HCT116 (cell line): ENCODE data around the gene PLK1. TPM values are rescaled to one million over a fixed set of nuclear protein-coding genes. Genes with fewer than 3 reads are reported as not detected.
A peak's percentile ranks its signal among the peaks of the same experiment; 100 is the strongest.

Experiments used
- ATAC-seq: fragments of 200-7000 bp; cut with Tn5 transposase; 2 replicates; pipeline ENCODE4 v1.9.1; 2020; ENCODE audit warnings: mild to moderate bottlenecking, moderate library complexity
- BruUV-seq: library from RNA; stranded (reverse); fragments of 400-500 nt; replicated peaks from 2 replicates; lab custom pipeline; 2021; lab: Mats Ljungman, UMichigan
- CTCF ChIA-PET: fragments of 300-600 bp; sonication (Branson Sonifier 250); formaldehyde crosslinking; loops from one replicate; lab custom pipeline; 2021; ENCODE audit warnings: antibody characterized with exemption; lab: Charles Lee
- POLR2A ChIA-PET: fragments of 300-600, 350-600 bp; sonication (Branson Sonifier 250); formaldehyde crosslinking; loops from one replicate; lab custom pipeline; 2021; ENCODE audit warnings: antibody characterized with exemption; lab: Charles Lee
- RAD21 ChIA-PET, 2 experiments: fragments of 300-600 bp; sonication (Branson Sonifier 250); formaldehyde crosslinking; loops; one replicate each; lab custom pipeline; 2023; ENCODE audit warnings: low total read pairs in 2 of 2; ENCODE audit not compliant: uncharacterized antibody in 2 of 2, unreplicated experiment in 2 of 2, low non-redundant PET in 1 of 2; lab: Charles Lee
- DNase-seq: peaks from one replicate; pipeline ENCODE4 v3.0.0-alpha.2; 2010; ENCODE audit warnings: low read depth, low spot score
- H2AFZ ChIP-seq: fragments of 200-600 bp; shearing (Covaris generic), sonication (generic); 2 replicates; pipeline ENCODE4 v1.6.1; 2017; ENCODE audit warnings: low read depth, mixed run types, mixed read lengths, antibody characterized with exemption, low read length; ENCODE audit not compliant: poor library complexity, severe bottlenecking
- H3K27ac ChIP-seq: 2 replicates; pipeline ENCODE4 v1.5.1; 2012; ENCODE audit warnings: low read depth, low read length
- H3K27me3 ChIP-seq: fragments of 200-600 bp; sonication (generic); 2 replicates; pipeline ENCODE4 v1.6.1; 2016; ENCODE audit warnings: mixed run types, low read length, mixed read lengths; ENCODE audit not compliant: insufficient read depth
- H3K36me3 ChIP-seq, 2 experiments: fragments of 200-500 bp in 1 of 2; fragments of 200-600 bp in 1 of 2; sonication (Bioruptor generic) in 1 of 2; sonication (generic) in 1 of 2; 2 replicates each; pipeline versions ENCODE4 v1.5.1 to v1.6.1; 2014 to 2016; ENCODE audit warnings: low read length in 2 of 2, inconsistent platforms in 1 of 2, mixed read lengths in 1 of 2, mixed run types in 1 of 2; ENCODE audit not compliant: insufficient read depth in 2 of 2, control insufficient read depth in 1 of 2
- H3K4me1 ChIP-seq, 2 experiments: fragments of 200-600 bp in 1 of 2; sonication (generic) in 1 of 2; 2 replicates each; pipeline versions ENCODE4 v1.5.1 to v1.6.1; 2012 to 2017; ENCODE audit warnings: low read length in 2 of 2, inconsistent platforms in 1 of 2, mild to moderate bottlenecking in 1 of 2, mixed read lengths in 1 of 2, mixed run types in 1 of 2, moderate library complexity in 1 of 2; ENCODE audit not compliant: insufficient read depth in 2 of 2, control insufficient read depth in 1 of 2
- H3K4me2 ChIP-seq: fragments of 200-600 bp; sonication (generic); 2 replicates; pipeline ENCODE4 v1.6.1; 2017; ENCODE audit warnings: mixed run types, low read length, mixed read lengths
- H3K4me3 ChIP-seq, 2 experiments: fragments of 200-600 bp in 1 of 2; sonication (generic) in 1 of 2; replicated peaks in 1 of 2; 2 replicates each; pipeline ENCODE4 v1.5.1; 2011 to 2016; ENCODE audit warnings: low read length in 2 of 2, control low read depth in 1 of 2, low read depth in 1 of 2, mild to moderate bottlenecking in 1 of 2, mixed read lengths in 1 of 2, mixed run types in 1 of 2
- H3K79me2 ChIP-seq: fragments of 200-600 bp; sonication (generic); 2 replicates; pipeline ENCODE4 v1.6.1; 2017; ENCODE audit warnings: mild to moderate bottlenecking, mixed run types, low read length, moderate library complexity, mixed read lengths; ENCODE audit not compliant: insufficient read depth
- H3K9ac ChIP-seq: fragments of 200-600 bp; sonication (generic); 2 replicates; pipeline ENCODE4 v1.6.1; 2016; ENCODE audit warnings: low read length, mixed read lengths
- H3K9me2 ChIP-seq: fragments of 200-600 bp; sonication (generic), shearing (Covaris generic); 2 replicates; pipeline ENCODE4 v1.6.1; 2017; ENCODE audit warnings: mixed run types, mild to moderate bottlenecking, moderate library complexity; ENCODE audit not compliant: insufficient read depth
- H3K9me3 ChIP-seq, 2 experiments: fragments of 200-500 bp in 1 of 2; fragments of 200-600 bp in 1 of 2; sonication (Bioruptor generic) in 1 of 2; sonication (generic) in 1 of 2; 2 replicates each; pipeline ENCODE4 v1.6.1; 2014 to 2017; ENCODE audit warnings: low read length in 2 of 2, mixed read lengths in 2 of 2, inconsistent platforms in 1 of 2, low read depth in 1 of 2, mild to moderate bottlenecking in 1 of 2, mixed run types in 1 of 2, moderate library complexity in 1 of 2; ENCODE audit not compliant: control insufficient read depth in 1 of 2, insufficient read depth in 1 of 2
- H4K20me1 ChIP-seq: fragments of 200-600 bp; sonication (generic), shearing (Covaris generic); 2 replicates; pipeline ENCODE4 v1.6.1; 2017; ENCODE audit warnings: mixed run types, mild to moderate bottlenecking, moderate library complexity; ENCODE audit not compliant: insufficient read depth
- EGR1 ChIP-seq: IDR thresholded peaks from 2 replicates; pipeline ENCODE4 v1.6.1; 2012; ENCODE audit warnings: low read depth
- ELF1 ChIP-seq: IDR thresholded peaks from 2 replicates; pipeline ENCODE4 v1.6.1; 2012; ENCODE audit warnings: low read depth, borderline replicate concordance
- POLR2A ChIP-seq: IDR thresholded peaks from 2 replicates; pipeline ENCODE4 v1.7.0; 2011; ENCODE audit warnings: borderline replicate concordance; ENCODE audit not compliant: insufficient read depth, insufficient read length; ENCODE audit errors: extremely low read depth
- RAD21 ChIP-seq: IDR thresholded peaks from 2 replicates; pipeline ENCODE4 v1.6.1; 2012; ENCODE audit warnings: low read depth, mild to moderate bottlenecking
- SIN3A ChIP-seq: IDR thresholded peaks from 2 replicates; pipeline ENCODE4 v1.6.1; 2012; ENCODE audit warnings: low read depth
- TCF7L2 ChIP-seq: IDR thresholded peaks from 2 replicates; pipeline ENCODE4 v1.7.0; 2011; ENCODE audit warnings: borderline replicate concordance, inconsistent platforms; ENCODE audit not compliant: insufficient read depth, insufficient read length; ENCODE audit errors: extremely low read depth
- YY1 ChIP-seq: IDR thresholded peaks from 2 replicates; pipeline ENCODE4 v1.6.1; 2011; ENCODE audit warnings: low read length, low read depth, moderate library complexity, mild to moderate bottlenecking; ENCODE audit not compliant: insufficient replicate concordance; ENCODE audit errors: extremely low read depth
- ZFX ChIP-seq: fragments of 450-650 bp; IDR thresholded peaks from 2 replicates; pipeline ENCODE4 v1.6.1; 2017
- intact Hi-C: fragments of 100-400 bp; cut with micrococcal nuclease; formaldehyde crosslinking; loops from 2 replicates; pipeline ENCODE4 v1.10.0; 2022
- total RNA-seq: library from RNA; stranded (reverse); gene quantifications from one replicate; pipeline ENCODE4 v1.2.1, GENCODE V29; 2021; ENCODE audit not compliant: unreplicated experiment
- TF ChIP-seq, protein P1 (sequence below): IDR thresholded peaks from 2 replicates; pipeline ENCODE4 v1.6.1; 2012; ENCODE audit warnings: low read depth
- TF ChIP-seq, protein P2 (sequence below), 3 experiments: fragments of 200-600 bp in 1 of 3; sonication (generic) in 1 of 3; IDR thresholded peaks in 2 of 3; conservative IDR thresholded peaks in 1 of 3; 2 replicates each; pipeline ENCODE4 v1.5.1; 2012 to 2017; ENCODE audit warnings: low read depth in 2 of 3, low read length in 2 of 3, antibody characterized with exemption in 1 of 3, borderline replicate concordance in 1 of 3, control low read depth in 1 of 3, mild to moderate bottlenecking in 1 of 3, mixed read lengths in 1 of 3, mixed run types in 1 of 3, moderate library complexity in 1 of 3; ENCODE audit not compliant: insufficient read depth in 1 of 3

Gene PLK1
- total RNA-seq, 1 experiment from 2014 or later = 144 TPM

DNA sequence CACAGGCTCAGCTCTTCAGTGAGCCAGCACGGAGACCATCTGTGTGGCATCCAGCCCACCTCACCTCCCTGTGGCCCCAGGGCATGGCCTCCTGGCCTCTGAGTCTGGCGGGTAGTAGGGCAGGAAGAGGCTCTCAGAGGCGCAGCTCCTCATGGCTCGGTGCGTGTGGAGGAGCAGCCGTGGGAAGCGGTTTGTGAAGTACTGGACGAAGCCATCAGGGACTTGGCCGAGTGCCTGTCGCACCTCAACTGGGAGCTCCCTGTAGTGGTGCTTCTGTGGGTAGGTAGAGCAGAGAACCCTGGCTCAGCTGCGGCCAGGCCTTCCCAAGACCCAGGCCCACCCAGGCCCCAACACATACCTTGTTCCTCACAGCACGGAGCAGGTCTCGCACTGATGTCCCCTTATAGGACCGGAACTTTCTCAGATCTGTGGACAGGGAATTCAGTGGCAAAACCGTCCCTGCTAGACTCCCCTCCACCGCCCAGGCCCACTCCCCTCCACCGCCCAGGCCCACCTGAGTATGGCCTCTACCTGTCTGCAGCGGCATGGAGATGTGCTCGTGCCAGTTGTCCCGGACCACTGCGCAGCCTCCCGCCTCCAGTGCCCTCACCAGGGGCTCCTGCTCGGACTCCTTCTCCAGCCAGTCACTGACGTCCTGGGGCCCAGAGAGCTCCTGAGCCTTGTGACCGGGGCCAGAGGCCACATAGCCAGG is 12.2 kb downstream of the PLK1 start:
- RAD21 ChIA-PET = no interaction called here
- peak; percentile 33 for ATAC-seq
- Histone ChIP-seq H2AFZ (no peak overlapping the region), H3K9me2 (no peaks in the 10 kb centered on the region), H3K9me3 (no peaks in the 10 kb centered on the region), H3K9ac (no peak overlapping the region), H3K79me2 (peaks cover 16% of the 10 kb centered on the region), H3K27ac (no peak overlapping the region), H3K36me3 (peaks cover 35 to 47% of the 10 kb centered on the region in 2 experiments), H3K4me1 (peaks cover 0 to 5% of the 10 kb centered on the region in 2 experiments; a peak in 1 of 4 replicates), H3K4me2 (no peak overlapping the region), H4K20me1 (no peaks in the 10 kb centered on the region), H3K27me3 (no peaks in the 10 kb centered on the region)
- no peak for DNase-seq
- CTCF ChIA-PET = no interaction called here
- no peak for TF ChIP-seq SIN3A
- TF ChIP-seq, protein P1, sequence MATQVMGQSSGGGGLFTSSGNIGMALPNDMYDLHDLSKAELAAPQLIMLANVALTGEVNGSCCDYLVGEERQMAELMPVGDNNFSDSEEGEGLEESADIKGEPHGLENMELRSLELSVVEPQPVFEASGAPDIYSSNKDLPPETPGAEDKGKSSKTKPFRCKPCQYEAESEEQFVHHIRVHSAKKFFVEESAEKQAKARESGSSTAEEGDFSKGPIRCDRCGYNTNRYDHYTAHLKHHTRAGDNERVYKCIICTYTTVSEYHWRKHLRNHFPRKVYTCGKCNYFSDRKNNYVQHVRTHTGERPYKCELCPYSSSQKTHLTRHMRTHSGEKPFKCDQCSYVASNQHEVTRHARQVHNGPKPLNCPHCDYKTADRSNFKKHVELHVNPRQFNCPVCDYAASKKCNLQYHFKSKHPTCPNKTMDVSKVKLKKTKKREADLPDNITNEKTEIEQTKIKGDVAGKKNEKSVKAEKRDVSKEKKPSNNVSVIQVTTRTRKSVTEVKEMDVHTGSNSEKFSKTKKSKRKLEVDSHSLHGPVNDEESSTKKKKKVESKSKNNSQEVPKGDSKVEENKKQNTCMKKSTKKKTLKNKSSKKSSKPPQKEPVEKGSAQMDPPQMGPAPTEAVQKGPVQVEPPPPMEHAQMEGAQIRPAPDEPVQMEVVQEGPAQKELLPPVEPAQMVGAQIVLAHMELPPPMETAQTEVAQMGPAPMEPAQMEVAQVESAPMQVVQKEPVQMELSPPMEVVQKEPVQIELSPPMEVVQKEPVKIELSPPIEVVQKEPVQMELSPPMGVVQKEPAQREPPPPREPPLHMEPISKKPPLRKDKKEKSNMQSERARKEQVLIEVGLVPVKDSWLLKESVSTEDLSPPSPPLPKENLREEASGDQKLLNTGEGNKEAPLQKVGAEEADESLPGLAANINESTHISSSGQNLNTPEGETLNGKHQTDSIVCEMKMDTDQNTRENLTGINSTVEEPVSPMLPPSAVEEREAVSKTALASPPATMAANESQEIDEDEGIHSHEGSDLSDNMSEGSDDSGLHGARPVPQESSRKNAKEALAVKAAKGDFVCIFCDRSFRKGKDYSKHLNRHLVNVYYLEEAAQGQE = no peak
- TF ChIP-seq, all 23 proteins: peak for 0
- no peak overlapping the region for H3K4me3 ChIP-seq
- intact Hi-C loops = no loop called here
- POLR2A ChIA-PET = no interaction called here
- no TSS peak for BruUV-seq

DNA sequence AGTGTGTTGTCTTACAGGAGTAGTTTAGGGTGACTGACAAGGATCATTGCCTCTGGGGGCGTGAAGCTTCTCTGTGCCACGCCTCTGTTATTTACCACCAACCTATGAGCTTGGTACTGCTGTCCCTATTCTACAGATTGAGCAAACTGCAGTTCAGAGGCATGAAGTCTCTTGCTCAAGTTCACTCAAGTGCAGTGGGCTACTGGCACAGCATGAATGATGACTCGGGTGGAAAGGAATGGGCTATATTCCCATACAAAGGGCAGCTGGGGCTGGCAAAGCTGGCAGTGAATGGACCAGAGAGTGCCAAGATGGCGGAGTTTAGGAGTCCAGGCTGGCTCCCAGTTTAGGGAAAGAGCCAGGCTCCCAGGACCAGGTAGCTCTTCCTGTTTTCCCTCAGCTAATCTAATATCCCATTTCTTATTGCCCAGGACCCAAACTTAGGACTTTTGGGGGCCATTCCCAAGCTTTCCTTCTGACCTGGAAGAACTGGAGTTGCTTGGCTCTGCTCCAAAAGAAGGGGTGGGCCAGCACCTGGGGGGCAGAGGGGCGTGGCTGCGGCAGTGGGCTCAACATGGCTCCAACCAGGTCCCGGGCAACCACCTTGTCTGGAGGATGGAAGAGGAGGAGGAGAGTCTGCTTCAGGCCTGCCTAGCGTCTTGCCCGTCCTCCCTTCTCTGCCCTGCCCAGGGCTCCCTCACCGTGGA is 12.9 kb downstream of the PLK1 start:
- no peaks in the 10 kb centered on the region for H3K27me3 ChIP-seq
- ChIA-PET RAD21 (no interaction called here), CTCF (no interaction called here), POLR2A (interaction anchor here (0.9 kb wide), 1 partner anchor 14 kb away, joined by 3 read pairs; no protein-coding TSS in a partner anchor)
- no peak overlapping the region for H2AFZ ChIP-seq
- no peak overlapping the region for H3K27ac ChIP-seq
- H3K4me1 ChIP-seq = peaks cover 0 to 5% of the 10 kb centered on the region in 2 experiments; a peak in 1 of 4 replicates
- no peaks in the 10 kb centered on the region for H4K20me1 ChIP-seq
- peak; percentile 35 for ATAC-seq
- H3K9ac ChIP-seq = no peak overlapping the region
- H3K36me3 ChIP-seq = peaks cover 27 to 43% of the 10 kb centered on the region in 2 experiments
- TF ChIP-seq EGR1 (no peak), TCF7L2 (no peak), ZFX (no peak), SIN3A (no peak), ELF1 (no peak), YY1 (no peak), RAD21 (no peak), POLR2A (no peak)
- TF ChIP-seq, protein P2, sequence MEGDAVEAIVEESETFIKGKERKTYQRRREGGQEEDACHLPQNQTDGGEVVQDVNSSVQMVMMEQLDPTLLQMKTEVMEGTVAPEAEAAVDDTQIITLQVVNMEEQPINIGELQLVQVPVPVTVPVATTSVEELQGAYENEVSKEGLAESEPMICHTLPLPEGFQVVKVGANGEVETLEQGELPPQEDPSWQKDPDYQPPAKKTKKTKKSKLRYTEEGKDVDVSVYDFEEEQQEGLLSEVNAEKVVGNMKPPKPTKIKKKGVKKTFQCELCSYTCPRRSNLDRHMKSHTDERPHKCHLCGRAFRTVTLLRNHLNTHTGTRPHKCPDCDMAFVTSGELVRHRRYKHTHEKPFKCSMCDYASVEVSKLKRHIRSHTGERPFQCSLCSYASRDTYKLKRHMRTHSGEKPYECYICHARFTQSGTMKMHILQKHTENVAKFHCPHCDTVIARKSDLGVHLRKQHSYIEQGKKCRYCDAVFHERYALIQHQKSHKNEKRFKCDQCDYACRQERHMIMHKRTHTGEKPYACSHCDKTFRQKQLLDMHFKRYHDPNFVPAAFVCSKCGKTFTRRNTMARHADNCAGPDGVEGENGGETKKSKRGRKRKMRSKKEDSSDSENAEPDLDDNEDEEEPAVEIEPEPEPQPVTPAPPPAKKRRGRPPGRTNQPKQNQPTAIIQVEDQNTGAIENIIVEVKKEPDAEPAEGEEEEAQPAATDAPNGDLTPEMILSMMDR (IDR thresholded peaks at IDR 0.05 in 2 of 3, conservative IDR thresholded peaks at IDR 0.05 in 1 of 3; ENCODE audit: borderline replicate concordance in 1 of 3, insufficient read depth in 1 of 3, low read depth in 2 of 3, low read length in 2 of 3) = no peak
- H3K4me3 ChIP-seq = no peak overlapping the region
- H3K9me2 ChIP-seq = no peaks in the 10 kb centered on the region
- BruUV-seq = no TSS peak
- DNase-seq = no peak
- peaks cover 9% of the 10 kb centered on the region for H3K79me2 ChIP-seq
- intact Hi-C loops = no loop called here
- no peaks in the 10 kb centered on the region for H3K9me3 ChIP-seq
- no peak overlapping the region for H3K4me2 ChIP-seq
